Epithelial cell of esophagus (primary cell): ENCODE data around the gene WASHC3.
A peak's percentile ranks its signal among the peaks of the same experiment; 100 is the strongest.

Experiments
- DNase-seq: peaks from one replicate; pipeline ENCODE4 v3.0.0; 2010; ENCODE audit warnings: low read depth
- H3K4me3 ChIP-seq: 2 replicates; pipeline ENCODE4 v1.5.1; 2011; ENCODE audit warnings: mild to moderate bottlenecking, low read length, control low read depth
- CTCF ChIP-seq: IDR thresholded peaks from 2 replicates; pipeline ENCODE4 v1.5.1; 2011; ENCODE audit warnings: low read depth, mild to moderate bottlenecking, low read length, control low read depth, inconsistent platforms; ENCODE audit not compliant: insufficient read depth; ENCODE audit errors: missing control alignments

The WASHC3 gene

DNA sequence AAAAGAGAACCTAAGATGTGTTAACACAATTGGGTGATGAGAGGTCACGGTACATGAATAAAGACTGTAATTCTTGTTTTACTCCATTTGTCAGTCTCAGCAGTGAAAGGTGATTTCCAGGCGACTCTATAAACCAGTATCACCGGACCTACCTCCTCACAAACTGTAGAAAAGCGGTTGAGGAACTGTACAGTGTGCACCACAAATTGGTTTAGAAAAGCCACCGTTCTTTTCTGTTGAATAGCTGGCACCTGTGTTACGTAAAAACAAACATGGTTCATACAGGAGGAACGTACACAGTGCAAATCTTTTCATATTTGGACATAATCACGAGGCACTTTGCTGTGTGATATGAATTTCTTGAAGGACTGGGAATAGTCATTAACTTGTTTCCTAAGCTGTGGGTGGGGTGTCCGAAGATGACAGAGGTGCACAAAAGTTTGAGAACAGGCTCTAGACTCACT, 663 bp downstream of the WASHC3 start:
- peak; percentile 54 for DNase-seq
- no peak for TF ChIP-seq CTCF
- H3K4me3 ChIP-seq = peak overlapping the region; percentile 70

GRCh38 chr12:102059343-102059742, 2.4 kb downstream of the WASHC3 start:
- no peak for TF ChIP-seq CTCF
- no peak for DNase-seq
- no peak overlapping the region for H3K4me3 ChIP-seq

DNA sequence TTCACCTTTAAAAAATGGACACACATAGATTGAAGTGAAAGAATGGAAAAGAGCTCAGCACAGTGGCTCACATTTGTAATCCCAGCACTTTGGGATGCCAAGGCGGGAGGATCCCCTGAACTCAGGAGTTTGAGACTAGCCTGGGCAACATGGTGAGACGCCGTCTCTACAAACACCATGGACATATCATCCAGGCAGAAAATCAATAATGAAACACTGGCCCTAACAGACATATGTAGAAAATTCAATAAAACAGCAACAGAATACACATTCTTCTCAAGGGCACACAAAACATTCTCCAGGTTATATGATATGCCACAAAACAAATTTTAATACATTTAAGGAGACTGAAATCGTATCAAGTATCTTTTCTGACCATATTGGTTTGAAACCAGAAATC, 7.4 kb downstream of the WASHC3 start:
- TF ChIP-seq CTCF = no peak
- H3K4me3 ChIP-seq = no peak overlapping the region
- no peak for DNase-seq

GRCh38 chr12:102053062-102053349, 8.8 kb downstream of the WASHC3 start:
- no peak overlapping the region for H3K4me3 ChIP-seq
- TF ChIP-seq CTCF = no peak
- DNase-seq = no peak

- DNase-seq = no peak
- no peak for TF ChIP-seq CTCF
- H3K4me3 ChIP-seq = no peak overlapping the region
These were observed 9.4 kb downstream of the WASHC3 start for GRCh38 chr12:102052192-102053061.

- no peak overlapping the region for H3K4me3 ChIP-seq
- DNase-seq = no peak
- TF ChIP-seq CTCF = no peak
These were observed 10.3 kb downstream of the WASHC3 start for GRCh38 chr12:102051431-102051965.
